HEK293T (cell line): ENCODE data around the gene RFX3.

Experiments used
- ARNT ChIP-seq: fragments of 450-650 bp; IDR thresholded peaks from 2 replicates; pipeline ENCODE4 v1.6.1; 2017; ENCODE audit warnings: mild to moderate bottlenecking
- BHLHE40 ChIP-seq: fragments of 450-650 bp; IDR thresholded peaks from 2 replicates; pipeline ENCODE4 v1.6.1; 2016; ENCODE audit warnings: mild to moderate bottlenecking, moderate library complexity, borderline replicate concordance
- ELF4 ChIP-seq: fragments of 450-650 bp; IDR thresholded peaks from 2 replicates; pipeline ENCODE4 v1.6.1; 2017; ENCODE audit warnings: antibody characterized with exemption
- FOXA1 ChIP-seq: fragments of 450-650 bp; IDR thresholded peaks from 2 replicates; pipeline ENCODE4 v1.6.1; 2016; ENCODE audit warnings: mild to moderate bottlenecking
- FOXK2 ChIP-seq: fragments of 450-650 bp; IDR thresholded peaks from 2 replicates; pipeline ENCODE4 v1.6.1; 2016; ENCODE audit warnings: mild to moderate bottlenecking
- FOXM1 ChIP-seq: fragments of 450-650 bp; IDR thresholded peaks from 2 replicates; pipeline ENCODE4 v1.6.1; 2017; ENCODE audit warnings: mild to moderate bottlenecking, borderline replicate concordance
- L3MBTL2 ChIP-seq: fragments of 450-650 bp; conservative IDR thresholded peaks from 2 replicates; pipeline ENCODE4 v1.6.1; 2016; ENCODE audit warnings: mild to moderate bottlenecking
- LEF1 ChIP-seq: fragments of 450-650 bp; IDR thresholded peaks from 2 replicates; pipeline ENCODE4 v1.6.1; 2017; ENCODE audit warnings: mild to moderate bottlenecking, borderline replicate concordance
- NFRKB ChIP-seq: fragments of 450-650 bp; IDR thresholded peaks from 2 replicates; pipeline ENCODE4 v1.6.1; 2016; ENCODE audit warnings: mild to moderate bottlenecking, moderate library complexity
- PKNOX1 ChIP-seq: fragments of 450-650 bp; IDR thresholded peaks from 2 replicates; pipeline ENCODE4 v1.6.1; 2016
- SP1 ChIP-seq: fragments of 450-650 bp; IDR thresholded peaks from 2 replicates; pipeline ENCODE4 v1.6.1; 2017
- SUZ12 ChIP-seq: fragments of 450-650 bp; IDR thresholded peaks from 2 replicates; pipeline ENCODE4 v1.6.1; 2016; ENCODE audit warnings: mild to moderate bottlenecking
- TARDBP ChIP-seq: fragments of 450-650 bp; IDR thresholded peaks from 2 replicates; pipeline ENCODE4 v1.6.1; 2016
- ZNF384 ChIP-seq: fragments of 450-650 bp; IDR thresholded peaks from 2 replicates; pipeline ENCODE4 v1.6.1; 2016

- TF ChIP-seq FOXM1 (no peak), SUZ12 (no peak), SP1 (no peak), ELF4 (no peak), BHLHE40 (no peak), FOXK2 (no peak), TARDBP (no peak), FOXA1 (no peak), PKNOX1 (no peak), ARNT (no peak), ZNF384 (no peak), LEF1 (no peak), NFRKB (no peak), L3MBTL2 (no peak)
These were observed 193.0 kb downstream of the RFX3 start for GRCh38 chr9:3332802-3333201.
